H1 (cell line): Measurements from ENCODE around the gene STARD3NL.
"Not testable (repeated sequence)": the region's sequence is repeated elsewhere in the genome, so short reads cannot be mapped to it uniquely, and the experiment has no call there.

ENCODE experiments used
- CTCF ChIP-seq, 3 experiments: IDR thresholded peaks; 1 replicate in 2 of 3; 2 replicates in 1 of 3; pipeline versions ENCODE4 v1.5.1 to v1.6.1; 2011; ENCODE audit warnings: low read length in 3 of 3, mild to moderate bottlenecking in 3 of 3, inconsistent platforms in 2 of 3, low read depth in 1 of 3, moderate library complexity in 1 of 3; ENCODE audit not compliant: insufficient read depth in 1 of 3; ENCODE audit errors: control extremely low read depth in 1 of 3
- EZH2 ChIP-seq: fragments of 200-600 bp; sonication (generic); IDR thresholded peaks from 2 replicates; pipeline ENCODE4 v1.7.1; 2012; ENCODE audit warnings: low read depth, mild to moderate bottlenecking, moderate library complexity, low read length, inconsistent platforms; ENCODE audit not compliant: severe bottlenecking
- GABPA ChIP-seq: IDR thresholded peaks from 2 replicates; pipeline ENCODE4 v1.6.1; 2011; ENCODE audit warnings: mild to moderate bottlenecking, low read length, moderate library complexity, borderline replicate concordance; ENCODE audit not compliant: insufficient read depth
- PHF8 ChIP-seq: fragments of 200-600 bp; sonication (generic); conservative IDR thresholded peaks from 2 replicates; pipeline ENCODE4 v1.7.1; 2012; ENCODE audit warnings: low read depth, mild to moderate bottlenecking, inconsistent platforms, low read length, moderate library complexity
- RXRA ChIP-seq: IDR thresholded peaks from 2 replicates; pipeline ENCODE4 v1.6.1; 2011; ENCODE audit warnings: low read depth, mild to moderate bottlenecking, low read length, moderate library complexity; ENCODE audit not compliant: insufficient read depth

GRCh38 chr7:38269704-38270346 lies 91.8 kb downstream of the STARD3NL start:
- TF ChIP-seq EZH2; CTCF (IDR thresholded peaks at IDR 0.05; ENCODE audit: control extremely low read depth in 1 of 3, insufficient read depth in 1 of 3, low read depth in 1 of 3, low read length in 3 of 3); PHF8; GABPA; RXRA: not testable (repeated sequence)
